ENCODE measurements around the gene LHPP.

DNA sequence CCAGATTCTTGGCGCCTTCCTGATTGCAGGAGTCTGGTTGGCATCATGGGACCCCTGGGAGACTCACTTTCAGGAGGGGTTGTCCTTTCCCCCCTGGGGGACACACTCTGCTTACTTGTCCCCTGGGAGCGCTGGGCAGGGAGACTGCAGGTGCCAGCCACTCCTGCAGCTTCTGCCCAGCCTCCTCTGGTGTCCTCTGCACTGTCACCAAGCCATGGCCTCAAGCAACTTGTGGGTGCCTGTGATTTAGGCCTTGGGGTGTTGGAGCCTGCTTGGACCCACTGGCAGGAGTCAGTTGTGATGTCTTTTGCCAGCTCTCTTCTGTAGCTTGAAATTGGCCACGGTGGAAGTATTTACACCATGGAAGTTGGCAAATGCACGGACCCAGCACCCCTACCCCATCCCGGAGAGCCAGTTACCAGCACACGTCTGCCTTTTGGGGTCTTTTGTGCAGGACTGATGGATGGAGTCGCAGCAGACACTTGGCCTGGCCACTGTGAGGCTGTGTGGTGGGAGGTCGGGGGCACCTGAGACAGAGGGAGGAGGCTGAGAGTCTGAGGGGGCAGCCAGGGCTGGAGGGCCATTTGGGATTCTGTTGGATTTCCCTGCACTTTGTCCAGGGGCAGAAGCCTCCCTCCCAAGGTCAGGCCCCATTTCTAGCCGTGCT, 104.7 kb downstream of the LHPP start:
- TF ChIP-seq CTCF (IDR thresholded peaks at IDR 0.05): no peak
- TF ChIP-seq EZH2 (IDR thresholded peaks at IDR 0.05): no peak

Measured in neural progenitor cell (in vitro differentiated cells).